ENCODE measurements around the gene GDAP2. TPM values are rescaled to one million over a fixed set of nuclear protein-coding genes. Genes with fewer than 3 reads are reported as not detected.

Gene GDAP2
- total RNA-seq, 1 donor from 2014 or later, result 20.8 TPM

- H3K27me3 ChIP-seq (ENCODE audit: control insufficient read depth, insufficient read depth, low read length), result no peaks in the 10 kb centered on the region
- no peaks in the 10 kb centered on the region for H3K36me3 ChIP-seq (ENCODE audit: control insufficient read depth, insufficient read depth, low read length)
- no peak overlapping the region for H3K4me3 ChIP-seq (ENCODE audit: low read depth, low read length)
- FAIRE-seq (no peak), DNase-seq (ENCODE audit: low read depth) (no peak)
- TF ChIP-seq CTCF (IDR thresholded peaks at IDR 0.05; ENCODE audit: insufficient read depth, low read length, severe bottlenecking), result no peak
Observed at GRCh38 chr1:117899801-117900200, 29.6 kb downstream of the GDAP2 start.

- H3K4me3 ChIP-seq (ENCODE audit: low read depth, low read length), result no peak overlapping the region
- DNase-seq (ENCODE audit: low read depth) (no peak), FAIRE-seq (no peak)
- H3K36me3 ChIP-seq (ENCODE audit: control insufficient read depth, insufficient read depth, low read length), result peaks cover 2% of the 10 kb centered on the region
- no peaks in the 10 kb centered on the region for H3K27me3 ChIP-seq (ENCODE audit: control insufficient read depth, insufficient read depth, low read length)
- TF ChIP-seq CTCF (IDR thresholded peaks at IDR 0.05; ENCODE audit: insufficient read depth, low read length, severe bottlenecking), result no peak
Observed at GRCh38 chr1:117897551-117897950, 31.9 kb downstream of the GDAP2 start.

- FAIRE-seq (no peak), DNase-seq (ENCODE audit: low read depth) (peak; percentile 72)
Observed at GRCh38 chr1:117895482-117896114, 33.8 kb downstream of the GDAP2 start.

GRCh38 chr1:117894078-117894477, 35.3 kb downstream of the GDAP2 start:
- DNase-seq (ENCODE audit: low read depth), result no peak
- no peak for TF ChIP-seq CTCF (IDR thresholded peaks at IDR 0.05; ENCODE audit: insufficient read depth, low read length, severe bottlenecking)
- Histone ChIP-seq H3K36me3 (ENCODE audit: control insufficient read depth, insufficient read depth, low read length) (peaks cover 2% of the 10 kb centered on the region), H3K27me3 (ENCODE audit: control insufficient read depth, insufficient read depth, low read length) (no peaks in the 10 kb centered on the region), H3K4me3 (ENCODE audit: low read depth, low read length) (no peak overlapping the region)
- FAIRE-seq, result no peak

More at GRCh38 chr1:117895482-117896114, 33.8 kb downstream of the GDAP2 start:
- H3K4me3 ChIP-seq (ENCODE audit: low read depth, low read length), result no peak overlapping the region
- no peaks in the 10 kb centered on the region for H3K27me3 ChIP-seq (ENCODE audit: control insufficient read depth, insufficient read depth, low read length)
- TF ChIP-seq CTCF (IDR thresholded peaks at IDR 0.05; ENCODE audit: insufficient read depth, low read length, severe bottlenecking), result peak; percentile 74
- H3K36me3 ChIP-seq (ENCODE audit: control insufficient read depth, insufficient read depth, low read length), result peaks cover 2% of the 10 kb centered on the region

GRCh38 chr1:117892512-117892911, 36.9 kb downstream of the GDAP2 start:
- FAIRE-seq, result no peak
- peaks cover 2% of the 10 kb centered on the region for H3K36me3 ChIP-seq (ENCODE audit: control insufficient read depth, insufficient read depth, low read length)
- DNase-seq (ENCODE audit: low read depth), result no peak
- TF ChIP-seq CTCF (IDR thresholded peaks at IDR 0.05; ENCODE audit: insufficient read depth, low read length, severe bottlenecking), result no peak
- no peaks in the 10 kb centered on the region for H3K27me3 ChIP-seq (ENCODE audit: control insufficient read depth, insufficient read depth, low read length)
- H3K4me3 ChIP-seq (ENCODE audit: low read depth, low read length), result no peak overlapping the region

GRCh38 chr1:117890452-117890851, 39.0 kb downstream of the GDAP2 start:
- H3K27me3 ChIP-seq (ENCODE audit: control insufficient read depth, insufficient read depth, low read length), result no peaks in the 10 kb centered on the region
- TF ChIP-seq CTCF (IDR thresholded peaks at IDR 0.05; ENCODE audit: insufficient read depth, low read length, severe bottlenecking), result no peak
- FAIRE-seq, result no peak
- H3K36me3 ChIP-seq (ENCODE audit: control insufficient read depth, insufficient read depth, low read length), result peaks cover 2% of the 10 kb centered on the region
- H3K4me3 ChIP-seq (ENCODE audit: low read depth, low read length), result no peak overlapping the region
- no peak for DNase-seq (ENCODE audit: low read depth)

Measured in bronchial epithelial cell (primary cell).